Endodermal cell (in vitro differentiated cells): ENCODE results near the gene FGF12. TPM values are rescaled to one million over a fixed set of nuclear protein-coding genes. Genes with fewer than 3 reads are reported as not detected.

Experiments used
- DNase-seq: peaks from one replicate; pipeline ENCODE4 v3.0.0-alpha.2; 2017
- H3K27ac ChIP-seq: 2 replicates; pipeline ENCODE4 v1.5.1; 2013; ENCODE audit warnings: mild to moderate bottlenecking, low read depth, low read length, moderate library complexity
- H3K27me3 ChIP-seq: 2 replicates; pipeline ENCODE4 v1.6.1; 2013; ENCODE audit warnings: mild to moderate bottlenecking, low read length, moderate library complexity; ENCODE audit not compliant: insufficient read depth, control insufficient read depth, poor library complexity, severe bottlenecking
- H3K36me3 ChIP-seq: 2 replicates; pipeline ENCODE4 v1.7.0; 2013; ENCODE audit warnings: mild to moderate bottlenecking, low read length, moderate library complexity; ENCODE audit not compliant: control insufficient read depth, insufficient read depth
- H3K4me1 ChIP-seq: one replicate; pipeline ENCODE4 v1.7.0; 2013; ENCODE audit warnings: low read length; ENCODE audit not compliant: control insufficient read depth, insufficient read depth
- H3K4me3 ChIP-seq: 2 replicates; pipeline ENCODE4 v1.5.1; 2013; ENCODE audit warnings: mild to moderate bottlenecking, low read length, moderate library complexity
- H3K9ac ChIP-seq: 2 replicates; pipeline ENCODE4 v1.6.1; 2013; ENCODE audit warnings: mild to moderate bottlenecking, low read length, moderate library complexity; ENCODE audit not compliant: poor library complexity, severe bottlenecking; ENCODE audit errors: extremely low read depth
- H3K9me3 ChIP-seq: 2 replicates; pipeline ENCODE4 v1.6.1; 2013; ENCODE audit warnings: mild to moderate bottlenecking, low read length, moderate library complexity; ENCODE audit not compliant: control insufficient read depth
- H3K27ac Mint-ChIP-seq: 2 replicates; pipeline ENCODE4 v1.8.0; 2020; ENCODE audit warnings: mixed read lengths
- H3K27me3 Mint-ChIP-seq: 2 replicates; pipeline ENCODE4 v1.8.0; 2021; ENCODE audit warnings: mild to moderate bottlenecking, mixed read lengths; ENCODE audit not compliant: insufficient read depth
- H3K36me3 Mint-ChIP-seq: 2 replicates; pipeline ENCODE4 v1.8.0; 2020; ENCODE audit warnings: low read depth, mixed read lengths
- H3K4me1 Mint-ChIP-seq: 2 replicates; pipeline ENCODE4 v1.8.0; 2020; ENCODE audit warnings: mixed read lengths
- H3K4me3 Mint-ChIP-seq: 2 replicates; pipeline ENCODE4 v1.8.0; 2020; ENCODE audit warnings: mild to moderate bottlenecking, moderate library complexity, mixed read lengths
- H3K9me3 Mint-ChIP-seq: 2 replicates; pipeline ENCODE4 v1.8.0; 2020; ENCODE audit warnings: mild to moderate bottlenecking, mixed read lengths
- CTCF ChIP-seq: fragments of 200-600 bp; sonication (generic); conservative IDR thresholded peaks from 2 replicates; pipeline ENCODE4 v1.5.0; 2021; ENCODE audit warnings: antibody characterized with exemption, mild to moderate bottlenecking
- WGBS, 2 experiments: methylation state at CpG; one replicate each; pipeline versions ENCODE4 v1.1.5 to v1.1.7; 2013; ENCODE audit warnings: missing lambda C conversion rate in 2 of 2, mixed read lengths in 1 of 2; ENCODE audit not compliant: insufficient coverage in 1 of 2, insufficient read length in 1 of 2; 5-methylcytosine and 5-hydroxymethylcytosine counted together
- total RNA-seq, 2 donors: library from RNA; stranded (reverse); fragmentation: NEBNext Ultra II Directional in 1 of 2; extraction: Animal tissue kit (Norgen Biotek cat#: 25700) in 1 of 2; gene quantifications; 2 replicates in 1 of 2; 3 replicates in 1 of 2; pipeline ENCODE4 v1.2.1, GENCODE V29; 2021

Gene FGF12
- total RNA-seq, 2 donors from 2014 or later: 22.9 to 25.2 TPM

GRCh38 chr3:192515664-192516045, 211.7 kb downstream of the FGF12 start:
- Mint-ChIP-seq H3K36me3 (no peaks in the 10 kb centered on the region), H3K27me3 (peaks cover 16% of the 10 kb centered on the region), H3K9me3 (peaks cover under 1% of the 10 kb centered on the region), H3K4me3 (peak overlapping the region; percentile 77), H3K4me1 (peaks cover 19% of the 10 kb centered on the region), H3K27ac (peak overlapping the region; percentile 83)
- Histone ChIP-seq H3K9ac (peak overlapping the region; percentile 9), H3K36me3 (no peaks in the 10 kb centered on the region), H3K4me3 (peak overlapping the region; percentile 84), H3K9me3 (peaks cover 1% of the 10 kb centered on the region), H3K4me1 (peaks cover 4% of the 10 kb centered on the region), H3K27ac (no peak overlapping the region), H3K27me3 (peaks cover 28% of the 10 kb centered on the region)
- no peak for DNase-seq
- 9 to 12% methylated on average over 3 to 10 of the region's 10 CpGs for WGBS, 2 experiments
- TF ChIP-seq CTCF: no peak

- TF ChIP-seq CTCF: peak; percentile 80
- Histone ChIP-seq H3K4me3 (peak overlapping the region; percentile 84), H3K4me1 (peaks cover 4% of the 10 kb centered on the region), H3K36me3 (no peaks in the 10 kb centered on the region), H3K27ac (no peak overlapping the region), H3K9ac (peak overlapping the region; percentile 9), H3K27me3 (peaks cover 28% of the 10 kb centered on the region), H3K9me3 (peaks cover 7% of the 10 kb centered on the region)
- peak overlapping the region; percentile 77 for H3K4me3 Mint-ChIP-seq
- WGBS, 2 experiments: 0% methylated on average over 20 to 74 of the region's 74 CpGs
- peaks cover 17% of the 10 kb centered on the region for H3K27me3 Mint-ChIP-seq
- DNase-seq: peak; percentile 95
- peaks cover 7% of the 10 kb centered on the region for H3K9me3 Mint-ChIP-seq
- H3K36me3 Mint-ChIP-seq: no peaks in the 10 kb centered on the region
- H3K27ac Mint-ChIP-seq: peak overlapping the region; percentile 83
- peaks cover 19% of the 10 kb centered on the region for H3K4me1 Mint-ChIP-seq
These were observed 212.3 kb downstream of the FGF12 start for GRCh38 chr3:192514754-192515663.

- 0% methylated on average over 6 to 39 of the region's 39 CpGs for WGBS, 2 experiments
- H3K4me3 ChIP-seq: peak overlapping the region; percentile 84
- Mint-ChIP-seq H3K27ac (peak overlapping the region; percentile 82), H3K4me3 (peak overlapping the region; percentile 77), H3K4me1 (peaks cover 19% of the 10 kb centered on the region), H3K27me3 (peaks cover 17% of the 10 kb centered on the region), H3K36me3 (no peaks in the 10 kb centered on the region), H3K9me3 (peaks cover 8% of the 10 kb centered on the region)
- peaks cover 28% of the 10 kb centered on the region for H3K27me3 ChIP-seq
- no peak overlapping the region for H3K9ac ChIP-seq
- H3K36me3 ChIP-seq: no peaks in the 10 kb centered on the region
- TF ChIP-seq CTCF: peak; percentile 62
- peaks cover 7% of the 10 kb centered on the region for H3K9me3 ChIP-seq
- peak; percentile 87 for DNase-seq
- H3K4me1 ChIP-seq: peaks cover 4% of the 10 kb centered on the region
- H3K27ac ChIP-seq: no peak overlapping the region
These were observed 213.1 kb downstream of the FGF12 start for GRCh38 chr3:192514081-192514753.
